Measurements from ENCODE around the gene DGKI.

DNA sequence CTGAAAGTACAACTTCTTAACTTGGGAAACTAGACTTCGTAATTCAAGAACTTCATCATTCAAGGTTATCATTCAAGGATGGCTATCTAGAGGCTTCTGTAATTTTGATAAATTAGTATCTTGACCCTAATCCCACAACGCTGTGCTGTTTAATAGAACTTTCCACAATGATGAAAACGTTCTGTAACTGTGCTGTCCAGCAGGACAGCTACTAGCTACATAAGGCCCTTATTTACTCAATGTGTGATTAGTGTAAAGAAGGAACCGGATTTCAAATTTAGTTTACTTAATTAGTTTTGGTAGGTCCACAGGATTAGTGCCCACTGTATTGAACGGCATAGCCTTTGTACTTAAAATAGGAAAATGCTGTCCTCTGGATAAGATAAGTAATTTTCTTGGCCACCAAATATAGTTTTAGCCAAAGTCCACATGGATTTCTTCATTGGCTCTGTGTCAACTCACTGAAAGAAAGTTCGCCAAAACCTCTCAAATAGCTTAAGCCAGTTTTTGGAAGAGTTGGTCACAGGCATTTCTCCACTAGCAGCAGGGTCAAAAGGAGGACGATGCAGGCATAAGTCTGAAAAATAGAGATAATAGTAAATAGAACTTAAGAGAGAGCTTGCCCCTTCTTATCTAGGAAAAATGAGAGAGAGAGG is 17.3 kb downstream of the DGKI start:
- TF ChIP-seq, protein P1, sequence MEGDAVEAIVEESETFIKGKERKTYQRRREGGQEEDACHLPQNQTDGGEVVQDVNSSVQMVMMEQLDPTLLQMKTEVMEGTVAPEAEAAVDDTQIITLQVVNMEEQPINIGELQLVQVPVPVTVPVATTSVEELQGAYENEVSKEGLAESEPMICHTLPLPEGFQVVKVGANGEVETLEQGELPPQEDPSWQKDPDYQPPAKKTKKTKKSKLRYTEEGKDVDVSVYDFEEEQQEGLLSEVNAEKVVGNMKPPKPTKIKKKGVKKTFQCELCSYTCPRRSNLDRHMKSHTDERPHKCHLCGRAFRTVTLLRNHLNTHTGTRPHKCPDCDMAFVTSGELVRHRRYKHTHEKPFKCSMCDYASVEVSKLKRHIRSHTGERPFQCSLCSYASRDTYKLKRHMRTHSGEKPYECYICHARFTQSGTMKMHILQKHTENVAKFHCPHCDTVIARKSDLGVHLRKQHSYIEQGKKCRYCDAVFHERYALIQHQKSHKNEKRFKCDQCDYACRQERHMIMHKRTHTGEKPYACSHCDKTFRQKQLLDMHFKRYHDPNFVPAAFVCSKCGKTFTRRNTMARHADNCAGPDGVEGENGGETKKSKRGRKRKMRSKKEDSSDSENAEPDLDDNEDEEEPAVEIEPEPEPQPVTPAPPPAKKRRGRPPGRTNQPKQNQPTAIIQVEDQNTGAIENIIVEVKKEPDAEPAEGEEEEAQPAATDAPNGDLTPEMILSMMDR (IDR thresholded peaks at IDR 0.05 in 4 of 5, conservative IDR thresholded peaks at IDR 0.05 in 1 of 5) = no peak
- no peak for TF ChIP-seq POLR2A (IDR thresholded peaks at IDR 0.05)
